C4-2B (cell line): ENCODE measurements around the gene OR2L13.

Experiments used
- CTCF ChIP-seq: fragments of 450-650 bp; conservative IDR thresholded peaks from 2 replicates; pipeline ENCODE4 v1.5.1; 2017; ENCODE audit warnings: mild to moderate bottlenecking
- ZFX ChIP-seq: fragments of 450-650 bp; IDR thresholded peaks from 2 replicates; pipeline ENCODE4 v1.6.1; 2017

- TF ChIP-seq CTCF (no peak), ZFX (no peak)
Observed at GRCh38 chr1:248127653-248128052, 32.7 kb downstream of the OR2L13 start.
